ENCODE data around the gene TBCE. TPM values are rescaled to one million over a fixed set of nuclear protein-coding genes. Genes with fewer than 3 reads are reported as not detected.
"Not testable (repeated sequence)": the region's sequence is repeated elsewhere in the genome, so short reads cannot be mapped to it uniquely, and the experiment has no call there.

The TBCE gene
- total RNA-seq, 4 donors from 2014 or later, result 24.4 to 47.6 (median 29.2) TPM

- ATAC-seq (no peak), DNase-seq (no peak)
- no peak overlapping the region for H3K4me3 ChIP-seq
- H3K9me3 ChIP-seq, result no peaks in the 10 kb centered on the region
- no peak for TF ChIP-seq CTCF (IDR thresholded peaks at IDR 0.05 in 4 of 5, conservative IDR thresholded peaks at IDR 0.05 in 1 of 5)
- TF ChIP-seq POLR2A (IDR thresholded peaks at IDR 0.05), result no peak
- H3K36me3 ChIP-seq, result peaks cover 0 to 20% of the 10 kb centered on the region in 2 donors
- no peaks in the 10 kb centered on the region for H3K27me3 ChIP-seq
- in situ Hi-C loops (cut with MboI; ENCODE audit: low sequenced_read_pairs in 4 of 4), result no loop called here
- H3K4me1 ChIP-seq, result no peaks in the 10 kb centered on the region
- no peak overlapping the region for H3K27ac ChIP-seq
- intact Hi-C loops (cut with DNase I; ENCODE audit: low total_unique reads), result no loop called here
Measured at GRCh38 chr1:235460770-235461169, 93.5 kb downstream of the TBCE start.

- ATAC-seq, result no peak
- no peak for TF ChIP-seq POLR2A (IDR thresholded peaks at IDR 0.05)
- TF ChIP-seq CTCF (IDR thresholded peaks at IDR 0.05 in 4 of 5, conservative IDR thresholded peaks at IDR 0.05 in 1 of 5), result no peak
- Histone ChIP-seq H3K27ac (no peak overlapping the region), H3K4me1 (no peaks in the 10 kb centered on the region), H3K36me3 (peaks cover 0 to 30% of the 10 kb centered on the region in 2 donors), H3K4me3 (no peak overlapping the region), H3K27me3 (no peaks in the 10 kb centered on the region), H3K9me3 (no peaks in the 10 kb centered on the region)
- in situ Hi-C loops (cut with MboI; ENCODE audit: low sequenced_read_pairs in 4 of 4) (no loop called here), intact Hi-C loops (cut with DNase I; ENCODE audit: low total_unique reads) (no loop called here)
- DNase-seq, result no peak
Measured at GRCh38 chr1:235461954-235462353, 94.7 kb downstream of the TBCE start.

DNA sequence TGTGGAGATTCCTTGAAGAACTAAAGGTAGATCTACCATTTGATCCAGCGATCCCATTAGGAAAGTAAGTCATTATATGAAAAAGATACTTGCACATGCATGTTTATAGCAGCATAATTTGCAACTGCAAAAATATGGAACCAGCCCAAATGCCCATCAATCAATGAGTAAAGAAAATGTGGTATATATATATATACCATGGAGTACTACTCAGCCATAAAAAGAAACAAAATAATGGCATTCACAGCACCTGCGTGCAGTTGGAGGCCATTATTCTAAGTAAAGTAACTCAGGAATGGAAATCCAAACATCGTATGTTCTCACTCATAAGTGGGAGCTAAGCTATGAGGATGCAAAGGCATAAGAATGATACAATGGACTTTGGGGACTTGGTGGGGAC, 95.6 kb downstream of the TBCE start:
- H3K27ac ChIP-seq; ATAC-seq; H3K4me1 ChIP-seq; H3K27me3 ChIP-seq; in situ Hi-C loops (cut with MboI; ENCODE audit: low sequenced_read_pairs in 4 of 4); H3K9me3 ChIP-seq; DNase-seq; H3K4me3 ChIP-seq; intact Hi-C loops (cut with DNase I; ENCODE audit: low total_unique reads): not testable (repeated sequence)
- peaks cover 0 to 32% of the 10 kb centered on the region in 2 donors for H3K36me3 ChIP-seq

DNA sequence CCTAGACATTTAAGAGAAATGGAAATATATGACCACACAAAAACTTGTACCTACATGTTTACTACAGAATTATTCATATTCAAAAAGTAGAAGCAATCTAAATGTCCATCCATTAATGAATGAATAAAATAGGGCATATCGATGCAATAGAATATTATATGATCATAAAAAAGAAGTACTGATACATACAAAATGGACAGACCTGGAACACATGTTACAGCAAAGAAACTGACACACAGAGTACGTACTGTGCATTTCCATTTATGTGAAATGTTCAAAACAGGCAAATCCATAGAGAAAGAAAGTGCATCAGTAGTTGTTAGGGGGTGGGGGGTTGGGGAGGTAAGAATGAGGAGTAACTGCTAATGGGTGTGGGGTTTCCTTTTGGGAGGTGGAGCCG, 97.8 kb downstream of the TBCE start:
- in situ Hi-C loops (cut with MboI; ENCODE audit: low sequenced_read_pairs in 4 of 4) (no loop called here), intact Hi-C loops (cut with DNase I; ENCODE audit: low total_unique reads) (no loop called here)
- H3K36me3 ChIP-seq, result peaks cover under 1 to 39% of the 10 kb centered on the region in 2 donors
- no peaks in the 10 kb centered on the region for H3K4me1 ChIP-seq
- no peak overlapping the region for H3K4me3 ChIP-seq
- no peak for ATAC-seq
- H3K27ac ChIP-seq, result no peak overlapping the region
- no peaks in the 10 kb centered on the region for H3K27me3 ChIP-seq
- DNase-seq, result no peak
- no peaks in the 10 kb centered on the region for H3K9me3 ChIP-seq
- TF ChIP-seq CTCF (IDR thresholded peaks at IDR 0.05 in 4 of 5, conservative IDR thresholded peaks at IDR 0.05 in 1 of 5) (no peak), POLR2A (IDR thresholded peaks at IDR 0.05) (no peak)

GRCh38 chr1:235468004-235468403, 100.8 kb downstream of the TBCE start:
- Histone ChIP-seq H3K4me3 (no peak overlapping the region), H3K27ac (no peak overlapping the region), H3K9me3 (no peaks in the 10 kb centered on the region), H3K27me3 (no peaks in the 10 kb centered on the region), H3K4me1 (no peaks in the 10 kb centered on the region), H3K36me3 (peaks cover 4 to 52% of the 10 kb centered on the region in 2 donors)
- ATAC-seq (no peak), DNase-seq (no peak)
- intact Hi-C loops (cut with DNase I; ENCODE audit: low total_unique reads) (no loop called here), in situ Hi-C loops (cut with MboI; ENCODE audit: low sequenced_read_pairs in 4 of 4) (no loop called here)
- TF ChIP-seq CTCF (IDR thresholded peaks at IDR 0.05 in 4 of 5, conservative IDR thresholded peaks at IDR 0.05 in 1 of 5), result no peak
- no peak for TF ChIP-seq POLR2A (IDR thresholded peaks at IDR 0.05)

All from gastrocnemius medialis (tissue), 4 donors.